Left lung (tissue), 10 donors: Measurements from ENCODE around the gene PKP4. TPM values are rescaled to one million over a fixed set of nuclear protein-coding genes. Genes with fewer than 3 reads are reported as not detected.

ENCODE experiments used
- ATAC-seq: fragments of 200-7000 bp; cut with Tn5 transposase; one replicate; pipeline ENCODE4 v1.9.1; 2020; ENCODE audit warnings: moderate library complexity
- DNase-seq, 4 donors: peaks; one replicate each; pipeline ENCODE4 v3.0.0-alpha.2; 2013 to 2020
- H3K27ac ChIP-seq, 2 donors: fragments of 200-600 bp; sonication (generic) in 1 of 2; one replicate each; pipeline versions ENCODE4 v1.5.0 to v1.8.0; 2020 to 2021
- H3K27me3 ChIP-seq, 2 donors: fragments of 200-600 bp; sonication (generic) in 1 of 2; one replicate each; pipeline versions ENCODE4 v1.5.0 to v1.8.0; 2020 to 2021
- H3K36me3 ChIP-seq, 2 donors: fragments of 200-600 bp; sonication (generic) in 1 of 2; one replicate each; pipeline versions ENCODE4 v1.5.0 to v1.8.0; 2020 to 2021
- H3K4me1 ChIP-seq, 2 donors: fragments of 200-600 bp; one replicate each; pipeline ENCODE4 v1.8.0; 2021
- H3K4me3 ChIP-seq, 2 donors: fragments of 200-600 bp; sonication (generic) in 1 of 2; one replicate each; pipeline versions ENCODE4 v1.5.0 to v1.8.0; 2020 to 2021; ENCODE audit warnings: mild to moderate bottlenecking in 1 of 2
- H3K9me3 ChIP-seq, 2 donors: fragments of 200-600 bp; sonication (generic) in 1 of 2; one replicate each; pipeline versions ENCODE4 v1.5.0 to v1.8.0; 2020 to 2021
- CTCF ChIP-seq, 2 donors: fragments of 200-600 bp; sonication (generic) in 1 of 2; IDR thresholded peaks; one replicate each; pipeline versions ENCODE4 v1.5.0 to v1.8.0; 2021; ENCODE audit warnings: antibody characterized with exemption in 2 of 2
- intact Hi-C, 2 donors: fragments of 100-400 bp; cut with DNase I; formaldehyde crosslinking; loops; one replicate each; pipeline versions ENCODE4 v1.11.2 to v1.14.2; 2022
- polyA plus RNA-seq, 6 donors: library from polyadenylated mRNA; unstranded; fragments of 120-200 nt; gene quantifications; one replicate each; pipeline ENCODE4 v1.2.1, GENCODE V29; 2013; ENCODE audit not compliant: insufficient read length in 6 of 6
- total RNA-seq, 2 donors: library from RNA; stranded (reverse); fragmentation: NEBNext Ultra II Directional; extraction: Animal tissue kit (Norgen Biotek cat#: 25700); gene quantifications; one replicate each; pipeline ENCODE4 v1.2.1, GENCODE V29; 2021
- donor health status: DM: no; HTN: yes; CAD: no.
- donor health status: DM: no; HTN: no; CAD: no.

Gene PKP4
- total and polyA plus RNA-seq, 8 donors = 48.3 to 129 (median 110) TPM

- DNase-seq (no peak), ATAC-seq (no peak)
- Histone ChIP-seq H3K9me3 (no peaks in the 10 kb centered on the region), H3K4me3 (no peak overlapping the region), H3K27ac (no peak overlapping the region), H3K36me3 (no peaks in the 10 kb centered on the region), H3K4me1 (peaks cover 3 to 28% of the 10 kb centered on the region in 2 donors), H3K27me3 (no peaks in the 10 kb centered on the region)
- intact Hi-C loops = no loop called here
- TF ChIP-seq CTCF (IDR thresholded peaks at IDR 0.05) = no peak
These were observed 42.0 kb downstream of the PKP4 start for GRCh38 chr2:158498749-158499136.

DNA sequence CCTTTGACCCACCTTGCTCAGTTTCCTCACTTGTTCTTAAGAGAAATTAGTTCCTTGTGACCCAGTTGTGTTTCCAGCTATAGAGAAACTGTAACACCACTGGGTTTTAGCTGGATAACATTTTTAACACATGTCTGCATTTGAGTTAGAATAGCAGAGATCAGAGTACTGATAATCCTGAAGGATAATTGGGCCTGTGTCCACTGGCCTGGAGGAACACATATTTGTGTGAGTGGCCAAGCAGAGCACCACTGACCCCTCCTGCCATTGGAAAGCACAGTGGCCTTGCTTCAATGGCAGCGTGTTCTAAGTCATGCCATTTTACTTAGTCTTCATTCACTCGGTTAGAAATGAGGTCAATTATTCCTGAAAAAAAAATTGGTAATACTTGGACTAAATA, 42.6 kb downstream of the PKP4 start:
- Histone ChIP-seq H3K27ac (no peak overlapping the region), H3K4me3 (no peak overlapping the region), H3K36me3 (no peaks in the 10 kb centered on the region), H3K4me1 (peaks cover 0 to 28% of the 10 kb centered on the region in 2 donors), H3K9me3 (no peaks in the 10 kb centered on the region), H3K27me3 (no peaks in the 10 kb centered on the region)
- no peak for ATAC-seq
- DNase-seq = no peak
- intact Hi-C loops = no loop called here
- no peak for TF ChIP-seq CTCF (IDR thresholded peaks at IDR 0.05)

DNA sequence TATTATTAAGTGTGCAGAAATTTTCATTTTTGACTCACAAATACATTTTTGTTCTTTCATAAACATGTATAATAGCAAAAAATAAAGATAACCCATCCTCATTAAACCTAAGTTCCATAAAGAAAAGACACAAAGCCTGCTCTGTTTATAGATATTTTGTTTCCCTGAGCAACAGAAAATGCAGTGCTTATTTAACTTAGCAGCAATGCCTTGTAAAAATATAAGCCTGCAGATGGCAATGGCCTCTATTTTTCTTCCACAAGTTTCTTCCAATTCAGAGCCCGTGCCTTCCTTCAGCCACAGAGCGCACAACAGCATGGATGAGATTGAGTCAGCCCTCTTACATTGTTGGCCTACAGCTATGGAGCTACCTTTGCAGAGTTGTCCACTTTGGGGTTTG, 43.6 kb downstream of the PKP4 start:
- intact Hi-C loops = no loop called here
- no peak overlapping the region for H3K27ac ChIP-seq
- ATAC-seq (no peak), DNase-seq (no peak)
- no peak overlapping the region for H3K4me3 ChIP-seq
- peaks cover 0 to 28% of the 10 kb centered on the region in 2 donors for H3K4me1 ChIP-seq
- TF ChIP-seq CTCF (IDR thresholded peaks at IDR 0.05) = no peak
- no peaks in the 10 kb centered on the region for H3K36me3 ChIP-seq
- no peaks in the 10 kb centered on the region for H3K9me3 ChIP-seq
- H3K27me3 ChIP-seq = no peaks in the 10 kb centered on the region

- DNase-seq (no peak), ATAC-seq (no peak)
- H3K27ac ChIP-seq = no peak overlapping the region
- intact Hi-C loops = no loop called here
- no peak for TF ChIP-seq CTCF (IDR thresholded peaks at IDR 0.05)
- H3K27me3 ChIP-seq = no peaks in the 10 kb centered on the region
- no peaks in the 10 kb centered on the region for H3K36me3 ChIP-seq
- peaks cover 0 to 28% of the 10 kb centered on the region in 2 donors for H3K4me1 ChIP-seq
- H3K9me3 ChIP-seq = no peaks in the 10 kb centered on the region
- H3K4me3 ChIP-seq = no peak overlapping the region
These were observed 44.5 kb downstream of the PKP4 start for GRCh38 chr2:158501301-158501700.

- intact Hi-C loops = no loop called here
- peaks cover 0 to 22% of the 10 kb centered on the region in 2 donors for H3K4me1 ChIP-seq
- no peaks in the 10 kb centered on the region for H3K27me3 ChIP-seq
- H3K27ac ChIP-seq = no peak overlapping the region
- DNase-seq (no peak), ATAC-seq (no peak)
- no peaks in the 10 kb centered on the region for H3K9me3 ChIP-seq
- no peaks in the 10 kb centered on the region for H3K36me3 ChIP-seq
- no peak for TF ChIP-seq CTCF (IDR thresholded peaks at IDR 0.05)
- no peak overlapping the region for H3K4me3 ChIP-seq
These were observed 46.2 kb downstream of the PKP4 start for GRCh38 chr2:158502974-158503373.
